VCaP (cell line): ENCODE results near the gene NDEL1.

ENCODE experiments used
- H3K27ac ChIP-seq: fragments of 450-650 bp; 2 replicates; pipeline ENCODE4 v1.5.1; 2017
- TF ChIP-seq, protein P1 (sequence below): fragments of 450-650 bp; conservative IDR thresholded peaks from 2 replicates; pipeline ENCODE4 v1.5.1; 2017; ENCODE audit warnings: mild to moderate bottlenecking, moderate library complexity

NDEL1 gene

DNA sequence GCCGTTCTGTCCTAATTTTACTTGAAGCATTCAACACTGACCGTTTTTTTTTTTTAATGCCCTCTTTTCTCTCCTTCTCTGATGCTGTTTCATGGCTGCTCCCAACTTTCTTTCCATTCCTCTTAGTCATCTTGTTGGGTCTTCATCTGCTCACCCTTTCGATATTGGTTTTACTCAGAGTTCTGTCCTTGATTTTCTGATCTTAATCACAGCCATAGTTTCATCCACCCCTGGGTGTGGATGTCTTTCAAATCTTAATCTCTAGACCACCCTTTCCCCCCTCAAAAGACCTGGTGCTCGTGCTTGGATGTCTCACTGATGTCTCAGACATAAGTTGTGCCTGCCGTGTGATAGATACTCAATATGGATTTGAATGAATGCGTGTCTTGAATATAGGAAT is 22.4 kb downstream of the NDEL1 start:
- TF ChIP-seq, protein P1, sequence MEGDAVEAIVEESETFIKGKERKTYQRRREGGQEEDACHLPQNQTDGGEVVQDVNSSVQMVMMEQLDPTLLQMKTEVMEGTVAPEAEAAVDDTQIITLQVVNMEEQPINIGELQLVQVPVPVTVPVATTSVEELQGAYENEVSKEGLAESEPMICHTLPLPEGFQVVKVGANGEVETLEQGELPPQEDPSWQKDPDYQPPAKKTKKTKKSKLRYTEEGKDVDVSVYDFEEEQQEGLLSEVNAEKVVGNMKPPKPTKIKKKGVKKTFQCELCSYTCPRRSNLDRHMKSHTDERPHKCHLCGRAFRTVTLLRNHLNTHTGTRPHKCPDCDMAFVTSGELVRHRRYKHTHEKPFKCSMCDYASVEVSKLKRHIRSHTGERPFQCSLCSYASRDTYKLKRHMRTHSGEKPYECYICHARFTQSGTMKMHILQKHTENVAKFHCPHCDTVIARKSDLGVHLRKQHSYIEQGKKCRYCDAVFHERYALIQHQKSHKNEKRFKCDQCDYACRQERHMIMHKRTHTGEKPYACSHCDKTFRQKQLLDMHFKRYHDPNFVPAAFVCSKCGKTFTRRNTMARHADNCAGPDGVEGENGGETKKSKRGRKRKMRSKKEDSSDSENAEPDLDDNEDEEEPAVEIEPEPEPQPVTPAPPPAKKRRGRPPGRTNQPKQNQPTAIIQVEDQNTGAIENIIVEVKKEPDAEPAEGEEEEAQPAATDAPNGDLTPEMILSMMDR: no peak
- no peak overlapping the region for H3K27ac ChIP-seq

DNA sequence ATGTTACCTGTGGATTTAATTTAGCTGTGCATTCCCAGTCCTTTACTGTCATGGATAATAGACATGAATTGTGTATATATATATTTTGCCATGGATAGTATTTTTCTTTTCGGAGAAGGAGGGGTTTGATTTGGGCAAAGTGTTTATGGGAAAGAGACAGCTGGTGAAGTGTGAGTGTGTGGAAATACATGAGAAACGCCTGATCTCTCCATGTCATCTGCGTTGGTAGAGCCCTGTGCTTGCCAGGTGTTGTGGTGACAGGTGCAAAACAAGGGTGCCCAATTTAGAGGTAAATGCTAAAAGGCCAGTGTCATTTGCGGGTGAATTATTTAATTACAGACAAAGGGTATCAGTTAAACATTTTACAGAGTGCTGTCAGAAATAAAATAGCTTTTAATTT is 23.4 kb downstream of the NDEL1 start:
- TF ChIP-seq, protein P1: no peak
- no peak overlapping the region for H3K27ac ChIP-seq

GRCh38 chr17:8459831-8460230 is 24.1 kb downstream of the NDEL1 start:
- TF ChIP-seq, protein P1: no peak
- H3K27ac ChIP-seq: no peak overlapping the region

GRCh38 chr17:8462564-8462963 is 26.9 kb downstream of the NDEL1 start:
- TF ChIP-seq, protein P1: no peak
- no peak overlapping the region for H3K27ac ChIP-seq

DNA sequence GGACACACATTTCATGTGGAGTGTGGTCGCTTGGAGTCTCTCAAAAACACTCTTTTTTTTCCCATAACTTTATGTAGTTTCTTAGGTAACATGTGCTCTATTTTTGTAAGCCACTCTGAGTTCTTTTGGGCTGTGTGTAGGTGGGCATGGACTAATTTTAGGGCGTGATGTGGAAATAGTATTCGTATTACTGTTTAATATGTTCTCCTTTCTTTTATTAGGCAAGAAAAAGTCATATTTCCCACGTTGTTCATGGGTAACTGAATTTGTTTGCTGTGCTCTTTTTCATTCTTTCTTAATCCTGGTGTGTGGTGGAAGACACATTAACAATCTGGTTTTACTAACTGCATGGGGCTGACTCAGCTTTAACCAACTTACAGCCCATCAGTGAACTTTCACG is 27.4 kb downstream of the NDEL1 start:
- TF ChIP-seq, protein P1: no peak
- no peak overlapping the region for H3K27ac ChIP-seq

- TF ChIP-seq, protein P1: no peak
- no peak overlapping the region for H3K27ac ChIP-seq
Observed at GRCh38 chr17:8464941-8465340, 29.3 kb downstream of the NDEL1 start.

- TF ChIP-seq, protein P1: no peak
- no peak overlapping the region for H3K27ac ChIP-seq
Observed at GRCh38 chr17:8465356-8465755, 29.7 kb downstream of the NDEL1 start.

GRCh38 chr17:8465759-8466158 is 30.1 kb downstream of the NDEL1 start:
- TF ChIP-seq, protein P1: no peak
- no peak overlapping the region for H3K27ac ChIP-seq
